ENCODE measurements around the gene DCLK2.

DNA sequence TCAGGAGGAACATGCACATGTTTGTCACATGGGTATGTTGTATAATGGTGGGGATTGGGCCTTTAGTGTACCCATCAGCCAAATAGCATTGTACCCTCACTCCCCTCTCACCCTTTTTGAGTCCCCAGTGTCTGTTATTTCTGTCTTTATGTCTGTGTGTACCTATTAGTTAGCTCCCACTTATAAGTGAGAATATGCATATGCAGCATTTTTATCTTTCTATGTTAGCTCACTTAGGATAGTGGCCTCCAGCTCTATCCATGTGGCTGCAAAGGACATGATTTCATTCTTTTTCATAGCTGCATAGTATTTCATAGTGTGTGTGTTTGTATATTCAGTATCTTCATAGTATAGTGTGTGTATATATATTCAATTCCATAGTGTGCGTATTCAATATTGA is 64.6 kb downstream of the DCLK2 start:
- TF ChIP-seq, protein P1, sequence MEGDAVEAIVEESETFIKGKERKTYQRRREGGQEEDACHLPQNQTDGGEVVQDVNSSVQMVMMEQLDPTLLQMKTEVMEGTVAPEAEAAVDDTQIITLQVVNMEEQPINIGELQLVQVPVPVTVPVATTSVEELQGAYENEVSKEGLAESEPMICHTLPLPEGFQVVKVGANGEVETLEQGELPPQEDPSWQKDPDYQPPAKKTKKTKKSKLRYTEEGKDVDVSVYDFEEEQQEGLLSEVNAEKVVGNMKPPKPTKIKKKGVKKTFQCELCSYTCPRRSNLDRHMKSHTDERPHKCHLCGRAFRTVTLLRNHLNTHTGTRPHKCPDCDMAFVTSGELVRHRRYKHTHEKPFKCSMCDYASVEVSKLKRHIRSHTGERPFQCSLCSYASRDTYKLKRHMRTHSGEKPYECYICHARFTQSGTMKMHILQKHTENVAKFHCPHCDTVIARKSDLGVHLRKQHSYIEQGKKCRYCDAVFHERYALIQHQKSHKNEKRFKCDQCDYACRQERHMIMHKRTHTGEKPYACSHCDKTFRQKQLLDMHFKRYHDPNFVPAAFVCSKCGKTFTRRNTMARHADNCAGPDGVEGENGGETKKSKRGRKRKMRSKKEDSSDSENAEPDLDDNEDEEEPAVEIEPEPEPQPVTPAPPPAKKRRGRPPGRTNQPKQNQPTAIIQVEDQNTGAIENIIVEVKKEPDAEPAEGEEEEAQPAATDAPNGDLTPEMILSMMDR (IDR thresholded peaks at IDR 0.05): no peak
- no peak for TF ChIP-seq POLR2A (IDR thresholded peaks at IDR 0.05)

Data from right lobe of liver (tissue), 4 donors.